ENCODE data around the gene ROGDI.

The ROGDI gene

DNA sequence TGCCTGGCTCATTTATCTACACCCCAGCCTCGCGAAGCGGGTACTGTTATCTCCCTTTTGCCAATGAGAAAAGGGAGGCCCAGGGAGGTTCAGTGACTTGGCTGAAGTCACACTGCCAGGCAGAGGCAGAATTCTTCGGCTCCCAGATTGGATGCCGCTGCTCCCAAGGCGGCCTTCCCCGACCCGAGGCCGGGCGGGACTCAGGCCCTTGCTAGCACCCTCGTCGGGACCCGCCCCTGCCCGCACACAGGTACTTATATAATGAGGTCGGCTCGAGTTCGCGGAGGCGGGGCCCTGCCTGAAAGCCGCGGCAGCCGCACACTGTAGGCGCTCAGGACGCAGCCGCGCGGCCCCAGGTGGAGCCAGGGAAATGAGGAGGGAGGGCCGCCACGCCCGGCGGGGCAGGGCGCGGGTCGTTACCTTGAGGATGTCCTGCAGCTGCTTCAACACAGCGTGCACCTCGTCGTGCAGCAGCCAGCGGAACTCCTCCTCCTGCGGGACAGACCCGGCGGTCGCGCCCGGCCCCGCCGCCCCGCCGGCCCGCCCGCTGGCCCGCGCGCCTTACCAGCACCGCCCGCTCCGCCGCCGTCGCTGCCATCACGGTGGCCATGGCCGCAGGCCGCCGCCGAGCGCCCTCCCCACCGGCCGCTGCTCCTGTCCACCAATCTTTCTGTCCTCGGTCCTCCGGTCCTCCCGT lies at the start of gene ROGDI:
Gene ROGDI, minus strand, starts transcription at position 672 of the 697 bp plus-strand sequence. Its CDS starts 62 bp downstream, at position 610.
- FAIRE-seq (no peak), DNase-seq (ENCODE audit: low spot score) (peak; percentile 58)

GRCh38 chr16:4850211-4850610 lies 47.8 kb upstream of the ROGDI start:
- FAIRE-seq = no peak
- DNase-seq (ENCODE audit: low spot score) = no peak

GRCh38 chr16:4847774-4848587 lies 45.5 kb upstream of the ROGDI start:
- DNase-seq (ENCODE audit: low spot score) = peak; percentile 39

DNA sequence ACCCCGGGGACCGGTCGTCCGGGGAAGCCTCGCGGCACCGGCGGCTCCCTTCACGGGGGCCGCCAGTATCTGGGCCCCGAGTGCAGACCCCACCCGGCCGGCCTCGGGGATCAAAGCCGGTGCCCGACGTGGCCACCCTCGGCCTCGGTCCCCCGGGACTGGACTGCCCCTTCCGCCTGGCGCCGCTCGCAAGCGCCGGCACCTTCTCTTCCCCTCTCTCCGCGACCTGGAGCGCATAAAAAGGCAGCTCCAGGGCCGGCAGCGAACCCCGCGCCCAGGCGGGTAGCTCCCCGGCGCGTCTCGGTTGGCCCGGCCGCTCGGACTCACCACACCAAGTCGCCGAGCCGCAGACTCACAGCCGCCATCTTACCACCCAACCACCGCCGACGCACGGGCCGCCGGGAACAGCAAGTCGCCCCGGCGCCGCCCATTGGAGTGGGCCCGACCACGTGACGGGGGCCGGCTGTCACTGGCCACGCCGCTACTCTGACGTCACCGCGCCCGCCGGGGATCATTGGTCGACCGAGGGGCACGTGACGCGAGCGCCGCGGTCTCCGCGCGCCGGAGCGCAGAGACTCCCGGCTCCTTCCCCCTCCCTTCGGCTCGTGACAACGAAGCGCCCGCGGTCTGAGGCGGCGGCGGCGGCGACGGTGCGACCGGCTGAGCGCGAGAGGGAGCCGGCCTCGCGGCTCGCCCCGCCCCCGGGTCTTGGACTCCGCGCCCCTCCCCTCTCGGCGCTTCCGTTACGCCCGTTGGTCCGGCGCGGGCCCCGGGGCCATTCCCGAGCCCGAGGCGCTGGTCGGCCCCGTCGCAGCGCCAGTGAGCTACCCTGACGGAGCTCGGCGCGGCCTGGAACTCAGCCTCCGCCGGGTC lies 44.7 kb upstream of the ROGDI start, which contains the start of the genes GLYR1 and UBN1:
Gene GLYR1, minus strand, starts transcription at position 388 of the 873 bp plus-strand sequence. Its CDS starts 23 bp downstream, at position 365.
Gene UBN1, plus strand, starts transcription at position 581 of the 873 bp plus-strand sequence. CDS start 5,437 bp downstream, outside the sequence.
- no peak for FAIRE-seq
- DNase-seq (ENCODE audit: low spot score) = peak; percentile 88

More at GRCh38 chr16:4847774-4848587, 45.5 kb upstream of the ROGDI start:
- no peak for FAIRE-seq

GRCh38 chr16:4846503-4846900 lies 44.1 kb upstream of the ROGDI start:
- peak; percentile 59 for FAIRE-seq
- peak; percentile 72 for DNase-seq (ENCODE audit: low spot score)

- FAIRE-seq (no peak), DNase-seq (ENCODE audit: low spot score) (no peak)
Measured at GRCh38 chr16:4840984-4841383, 38.6 kb upstream of the ROGDI start.

DNA sequence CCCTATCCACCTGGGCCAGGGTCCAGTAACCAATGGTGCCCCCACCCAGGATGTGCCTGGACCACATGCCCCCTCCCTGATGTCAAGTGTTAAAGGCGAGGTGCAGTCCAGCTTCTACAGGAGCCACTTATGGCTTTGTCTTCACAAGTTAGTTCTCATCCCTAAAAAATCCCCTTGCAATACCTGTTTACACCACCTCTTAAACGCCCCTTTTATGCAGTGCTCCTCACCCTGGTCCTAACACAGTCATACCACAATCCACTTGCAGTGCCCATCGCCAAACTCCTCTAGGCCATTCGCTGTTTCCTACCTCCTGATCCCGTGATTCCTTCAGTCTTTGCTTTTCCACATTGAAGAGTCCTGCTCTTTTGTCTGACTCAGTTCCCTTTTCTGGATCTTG lies 37.5 kb upstream of the ROGDI start:
- DNase-seq (ENCODE audit: low spot score) (no peak), FAIRE-seq (no peak)

GRCh38 chr16:4837733-4838501 lies 35.5 kb upstream of the ROGDI start:
- DNase-seq (ENCODE audit: low spot score) (no peak), FAIRE-seq (no peak)

DNA sequence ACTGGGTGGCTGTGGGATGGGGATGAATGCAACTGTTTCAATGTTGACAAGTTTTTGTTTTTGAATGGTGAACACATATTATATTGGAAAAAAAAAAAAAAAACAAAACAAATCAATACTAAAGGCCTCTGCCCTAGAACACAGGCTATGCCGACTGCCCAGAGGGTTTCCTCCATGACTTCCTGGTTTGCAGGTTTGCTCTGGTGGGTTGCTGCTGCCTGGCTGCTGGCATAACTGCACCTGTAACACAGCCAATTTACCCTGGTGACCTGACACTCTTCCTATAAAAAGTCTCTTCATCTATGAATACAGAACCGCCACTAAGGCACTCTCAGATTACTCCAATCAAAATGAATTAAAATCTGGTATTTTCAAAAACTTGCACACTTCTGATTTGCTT lies 34.3 kb upstream of the ROGDI start:
- FAIRE-seq (no peak), DNase-seq (ENCODE audit: low spot score) (no peak)

DNA sequence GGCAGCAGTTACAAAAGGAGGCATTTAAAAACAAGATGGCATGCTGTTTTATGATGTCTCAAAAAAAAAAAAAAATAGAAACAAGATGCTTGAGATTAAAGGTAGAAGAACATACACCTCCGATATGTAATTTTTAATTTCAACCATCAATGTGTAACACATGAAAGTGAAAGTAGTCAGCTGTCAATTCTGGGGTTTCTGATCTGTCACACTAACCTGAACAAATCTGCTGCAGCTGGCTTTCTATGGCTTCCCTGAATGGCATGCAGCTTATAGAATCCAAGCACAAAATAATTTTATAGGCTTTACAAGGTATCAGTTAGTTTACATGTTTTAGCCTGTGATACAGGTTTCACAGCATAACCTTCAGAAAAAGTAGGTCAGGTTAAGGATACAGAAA lies 31.2 kb upstream of the ROGDI start:
- FAIRE-seq (no peak), DNase-seq (ENCODE audit: low spot score) (no peak)

- DNase-seq (ENCODE audit: low spot score) (no peak), FAIRE-seq (no peak)
Measured at GRCh38 chr16:4832698-4833343, 30.4 kb upstream of the ROGDI start.

DNA sequence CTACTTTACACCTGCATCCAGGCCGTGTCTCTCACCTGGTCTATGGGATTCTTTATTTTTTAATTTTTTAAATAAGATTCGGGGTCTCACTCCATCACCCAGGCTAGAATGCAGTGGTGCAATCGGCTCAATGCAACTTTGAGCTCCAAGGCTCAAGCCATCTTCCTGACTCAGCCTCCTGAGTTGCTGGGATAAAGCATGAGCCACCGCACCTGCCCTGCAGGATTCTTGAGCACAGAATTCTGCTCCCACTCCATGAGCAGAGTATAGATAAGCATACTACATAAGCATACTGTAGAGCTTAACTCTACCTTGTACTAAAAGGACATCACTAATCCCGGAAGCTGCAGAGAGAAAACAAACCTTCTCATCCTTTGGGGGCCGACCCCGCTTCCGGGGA lies 29.2 kb upstream of the ROGDI start:
- no peak for DNase-seq (ENCODE audit: low spot score)
- no peak for FAIRE-seq

- FAIRE-seq = no peak
- no peak for DNase-seq (ENCODE audit: low spot score)
Measured at GRCh38 chr16:4830408-4830807, 28.0 kb upstream of the ROGDI start.

DNA sequence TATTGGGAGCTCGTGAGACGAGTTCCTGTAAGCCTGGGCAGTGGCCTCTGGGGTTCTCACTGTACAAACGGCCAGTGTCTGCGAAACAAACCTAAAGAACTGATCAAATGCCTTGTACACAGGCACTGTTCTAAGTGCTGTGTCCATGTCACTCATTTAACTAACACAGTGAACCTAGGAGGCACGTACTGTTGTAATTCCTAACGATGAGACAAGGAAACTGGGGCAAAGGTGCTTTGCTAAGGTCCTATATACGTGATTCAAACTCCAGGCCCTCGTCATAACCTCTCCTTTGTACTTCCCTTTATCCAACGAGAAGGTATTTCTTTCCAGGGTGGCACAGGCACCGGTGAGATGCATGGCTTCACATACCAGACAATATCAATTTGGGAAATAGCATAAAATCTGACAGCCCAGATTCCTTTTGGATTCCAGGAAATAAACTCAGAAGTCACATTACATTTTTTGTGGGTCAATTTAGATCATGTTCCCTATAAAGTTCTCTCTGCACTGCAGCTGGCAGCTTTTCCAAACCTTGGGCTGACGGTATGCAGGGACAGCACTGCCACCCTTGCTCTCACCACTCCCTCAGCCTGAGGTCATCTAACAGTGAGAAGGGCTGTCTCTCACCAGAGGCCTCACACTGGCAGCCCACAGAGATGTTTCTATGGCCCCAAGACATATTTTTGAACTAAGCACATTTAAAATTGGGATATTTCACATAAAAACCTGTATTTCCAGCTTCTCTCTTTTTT lies 26.3 kb upstream of the ROGDI start:
- DNase-seq (ENCODE audit: low spot score) (no peak), FAIRE-seq (no peak)

GRCh38 chr16:4826980-4827379 lies 24.5 kb upstream of the ROGDI start:
- FAIRE-seq (no peak), DNase-seq (ENCODE audit: low spot score) (no peak)

- DNase-seq (ENCODE audit: low spot score) (no peak), FAIRE-seq (no peak)
Measured at GRCh38 chr16:4826526-4826925, 24.1 kb upstream of the ROGDI start.

DNA sequence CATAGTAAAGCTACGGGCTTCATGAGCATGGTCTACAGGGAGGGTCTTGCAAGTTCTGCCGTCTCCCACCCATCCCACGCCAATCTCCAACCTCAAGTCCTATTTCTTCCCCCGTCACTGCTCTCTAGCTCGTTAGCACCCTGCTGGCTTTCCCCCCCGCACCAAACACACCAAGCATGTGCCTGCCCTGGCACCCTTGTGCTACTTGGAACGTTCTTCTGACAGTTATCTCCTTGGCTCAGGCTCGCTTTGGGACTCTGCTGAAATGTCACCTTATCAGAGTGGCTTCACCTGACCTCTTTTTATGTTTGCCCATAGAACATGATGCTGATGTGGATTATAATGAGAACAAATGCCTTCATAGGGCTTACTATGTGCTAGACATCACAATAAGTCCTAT lies 22.8 kb upstream of the ROGDI start:
- DNase-seq (ENCODE audit: low spot score) (no peak), FAIRE-seq (no peak)

- FAIRE-seq (no peak), DNase-seq (ENCODE audit: low spot score) (no peak)
Measured at GRCh38 chr16:4820652-4821051, 18.2 kb upstream of the ROGDI start.

- FAIRE-seq (no peak), DNase-seq (ENCODE audit: low spot score) (no peak)
Measured at GRCh38 chr16:4814542-4815173, 12.2 kb upstream of the ROGDI start.
